GM19438 (cell line): ENCODE data around the gene MYBPHL.

Experiments
- ATAC-seq: cut with Tn5 transposase; IDR thresholded peaks from one replicate; pipeline ENCODE4 v1.9.1; 2021; ENCODE audit warnings: low read depth; ENCODE audit not compliant: unreplicated experiment

The MYBPHL gene

DNA sequence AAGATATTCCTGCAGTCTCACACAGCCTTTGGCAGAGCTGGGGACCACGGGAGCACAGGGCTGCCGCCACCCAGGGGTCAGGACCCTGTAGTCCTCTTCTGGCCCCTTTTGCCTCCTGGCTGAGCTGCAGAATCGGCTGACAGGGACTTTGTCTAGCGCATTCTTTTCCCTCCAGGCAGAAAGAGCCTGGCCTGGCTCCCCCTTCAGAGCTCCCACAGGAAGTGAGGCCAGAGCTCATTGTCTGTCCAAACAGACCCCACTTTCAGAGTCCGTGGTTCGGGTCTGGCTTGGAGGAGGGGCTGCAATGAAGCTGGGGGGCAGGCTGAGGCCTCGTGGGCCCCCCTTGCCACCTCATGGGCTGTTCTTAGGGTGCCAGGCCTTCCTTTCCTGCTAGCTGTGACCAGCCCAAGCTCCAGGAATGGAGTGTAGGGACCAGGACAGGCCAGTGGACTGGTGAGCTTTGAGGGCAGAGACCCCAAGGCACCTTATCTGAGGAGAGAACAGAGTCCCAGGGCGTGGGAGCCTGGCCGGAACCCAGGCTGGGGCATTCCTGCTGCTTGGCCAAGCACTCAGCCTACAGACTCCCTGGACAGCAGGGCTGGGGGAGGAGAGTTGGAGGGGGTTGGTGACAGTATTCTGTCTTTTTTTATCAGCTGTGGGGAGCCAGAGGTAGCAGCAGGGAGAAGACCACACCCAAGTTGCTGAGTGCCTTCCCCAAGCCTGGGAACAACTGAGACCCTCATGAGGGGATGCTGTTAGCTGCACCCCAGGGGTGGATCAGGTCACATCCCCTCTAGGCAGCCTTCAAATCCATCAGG lies 52.8 kb downstream of the MYBPHL start:
- no peak for ATAC-seq

- no peak for ATAC-seq
Observed at GRCh38 chr1:109252893-109253802, 53.7 kb downstream of the MYBPHL start.

DNA sequence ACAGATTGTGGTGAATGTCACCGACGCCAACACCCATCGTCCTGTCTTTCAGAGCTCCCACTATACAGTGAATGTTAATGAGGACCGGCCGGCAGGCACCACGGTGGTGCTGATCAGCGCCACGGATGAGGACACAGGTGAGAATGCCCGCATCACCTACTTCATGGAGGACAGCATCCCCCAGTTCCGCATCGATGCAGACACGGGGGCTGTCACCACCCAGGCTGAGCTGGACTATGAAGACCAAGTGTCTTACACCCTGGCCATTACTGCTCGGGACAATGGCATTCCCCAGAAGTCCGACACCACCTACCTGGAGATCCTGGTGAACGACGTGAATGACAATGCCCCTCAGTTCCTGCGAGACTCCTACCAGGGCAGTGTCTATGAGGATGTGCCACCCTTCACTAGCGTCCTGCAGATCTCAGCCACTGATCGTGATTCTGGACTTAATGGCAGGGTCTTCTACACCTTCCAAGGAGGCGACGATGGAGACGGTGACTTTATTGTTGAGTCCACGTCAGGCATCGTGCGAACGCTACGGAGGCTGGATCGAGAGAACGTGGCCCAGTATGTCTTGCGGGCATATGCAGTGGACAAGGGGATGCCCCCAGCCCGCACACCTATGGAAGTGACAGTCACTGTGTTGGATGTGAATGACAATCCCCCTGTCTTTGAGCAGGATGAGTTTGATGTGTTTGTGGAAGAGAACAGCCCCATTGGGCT lies 54.5 kb downstream of the MYBPHL start:
- no peak for ATAC-seq

DNA sequence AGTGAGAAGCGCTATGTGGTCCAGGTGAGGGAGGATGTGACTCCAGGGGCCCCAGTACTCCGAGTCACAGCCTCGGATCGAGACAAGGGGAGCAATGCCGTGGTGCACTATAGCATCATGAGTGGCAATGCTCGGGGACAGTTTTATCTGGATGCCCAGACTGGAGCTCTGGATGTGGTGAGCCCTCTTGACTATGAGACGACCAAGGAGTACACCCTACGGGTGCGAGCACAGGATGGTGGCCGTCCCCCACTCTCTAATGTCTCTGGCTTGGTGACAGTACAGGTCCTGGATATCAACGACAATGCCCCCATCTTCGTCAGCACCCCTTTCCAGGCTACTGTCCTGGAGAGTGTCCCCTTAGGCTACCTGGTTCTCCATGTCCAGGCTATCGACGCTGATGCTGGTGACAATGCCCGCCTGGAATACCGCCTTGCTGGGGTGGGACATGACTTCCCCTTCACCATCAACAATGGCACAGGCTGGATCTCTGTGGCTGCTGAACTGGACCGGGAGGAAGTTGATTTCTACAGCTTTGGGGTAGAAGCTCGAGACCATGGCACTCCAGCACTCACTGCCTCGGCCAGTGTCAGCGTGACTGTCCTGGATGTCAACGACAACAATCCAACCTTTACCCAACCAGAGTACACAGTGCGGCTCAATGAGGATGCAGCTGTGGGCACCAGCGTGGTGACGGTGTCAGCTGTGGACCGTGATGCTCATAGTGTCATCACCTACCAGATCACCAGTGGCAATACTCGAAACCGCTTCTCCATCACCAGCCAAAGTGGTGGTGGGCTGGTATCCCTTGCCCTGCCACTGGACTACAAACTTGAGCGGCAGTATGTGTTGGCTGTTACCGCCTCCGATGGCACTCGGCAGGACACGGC lies 55.3 kb downstream of the MYBPHL start:
- ATAC-seq, result no peak

GRCh38 chr1:109250454-109251276 lies 56.1 kb downstream of the MYBPHL start:
- ATAC-seq, result no peak

GRCh38 chr1:109249654-109250401 lies 57.0 kb downstream of the MYBPHL start:
- ATAC-seq, result peak; percentile 29

- ATAC-seq, result peak; percentile 85
Observed at GRCh38 chr1:109248797-109249629, 57.8 kb downstream of the MYBPHL start, which contains the start of gene CELSR2. CELSR2 (plus strand) TSS chr1:109249539; CDS start chr1:109250080, 541 bp downstream.

DNA sequence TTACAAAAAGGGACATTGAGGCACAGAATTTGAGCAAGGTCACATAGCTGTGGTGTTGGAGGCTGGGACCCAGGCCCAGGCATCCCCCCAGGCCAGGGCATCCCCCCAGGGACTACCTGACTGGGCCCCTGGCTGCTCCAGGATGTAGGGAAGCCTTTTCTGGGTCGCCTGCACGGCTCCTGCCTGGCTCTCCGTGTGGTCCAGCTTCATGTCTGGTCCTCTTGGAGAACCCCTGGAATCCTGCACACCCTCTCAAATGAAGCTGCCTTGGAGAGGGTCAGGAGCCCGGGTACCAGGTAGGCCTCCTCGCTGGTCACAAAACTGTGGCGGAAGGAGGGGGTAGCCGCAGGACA lies 58.4 kb downstream of the MYBPHL start:
- no peak for ATAC-seq

- no peak for ATAC-seq
Observed at GRCh38 chr1:109247401-109248365, 59.1 kb downstream of the MYBPHL start.

GRCh38 chr1:109246141-109246551 lies 60.7 kb downstream of the MYBPHL start:
- no peak for ATAC-seq

DNA sequence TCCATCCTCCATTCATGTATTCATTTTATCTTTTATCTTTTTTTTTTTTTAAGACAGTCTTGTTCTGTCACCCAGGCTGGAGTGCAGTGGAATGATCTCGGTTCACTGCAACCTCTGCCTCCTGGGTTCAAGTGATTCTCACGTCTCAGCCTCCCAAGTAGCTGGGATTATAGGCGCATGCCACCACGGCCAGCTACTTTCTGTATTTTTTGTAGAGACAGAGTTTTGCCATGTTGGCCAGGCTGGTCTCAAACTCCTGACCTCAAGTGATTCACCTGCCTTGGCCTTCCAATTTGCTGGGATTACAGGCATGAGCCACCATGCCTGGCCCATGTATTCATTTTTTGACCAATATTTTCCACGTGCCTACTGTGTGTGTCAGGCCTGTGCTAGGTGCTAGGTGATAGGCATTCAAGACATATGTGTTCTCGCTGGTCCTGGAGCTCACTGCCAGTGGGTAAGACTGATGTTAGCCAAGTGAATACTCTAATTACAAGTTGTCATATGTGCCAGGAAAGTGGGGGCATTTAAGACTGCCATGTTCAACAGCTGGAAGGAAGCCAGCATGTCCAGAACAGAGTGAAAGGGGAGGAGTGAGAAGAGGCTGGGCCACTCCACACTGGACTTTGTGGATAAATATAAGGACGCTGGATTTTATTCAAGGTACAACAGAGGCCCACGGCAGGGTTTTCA lies 62.8 kb downstream of the MYBPHL start:
- ATAC-seq, result no peak

- no peak for ATAC-seq
Observed at GRCh38 chr1:109243221-109243620, 63.6 kb downstream of the MYBPHL start.

DNA sequence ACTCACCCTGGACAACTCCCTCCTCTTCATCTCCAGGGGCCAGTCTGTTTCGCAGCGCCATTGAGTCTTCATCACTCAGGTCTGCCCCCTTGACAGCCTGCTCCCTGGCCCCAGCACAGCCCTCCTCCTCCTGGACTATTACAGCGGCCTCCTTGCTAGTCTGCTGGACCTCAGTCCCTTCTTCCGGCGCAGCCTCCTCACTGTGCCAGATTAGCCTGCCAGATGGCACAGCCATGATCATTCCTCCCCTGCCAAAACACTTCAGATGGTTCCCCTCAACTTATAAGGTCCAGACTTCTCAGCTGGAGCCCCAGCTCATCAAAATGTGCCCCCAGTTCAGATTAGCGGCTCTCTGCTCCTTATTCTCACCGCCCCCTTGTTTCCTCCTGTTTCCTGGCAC lies 64.4 kb downstream of the MYBPHL start:
- ATAC-seq, result no peak
